ENCODE results near the gene FBXW2.
"Not testable (repeated sequence)": the region's sequence is repeated elsewhere in the genome, so short reads cannot be mapped to it uniquely, and the experiment has no call there.

Gene FBXW2

GRCh38 chr9:120779227-120779626, 14.0 kb downstream of the FBXW2 start:
- DNase-seq (ENCODE audit: low read depth): no peak

- DNase-seq (ENCODE audit: low read depth): no peak
Measured at GRCh38 chr9:120778758-120779157, 14.5 kb downstream of the FBXW2 start.

GRCh38 chr9:120777229-120777628, 16.0 kb downstream of the FBXW2 start:
- no peak for DNase-seq (ENCODE audit: low read depth)

GRCh38 chr9:120776788-120777187, 16.4 kb downstream of the FBXW2 start:
- DNase-seq (ENCODE audit: low read depth): no peak

- no peak for DNase-seq (ENCODE audit: low read depth)
Measured at GRCh38 chr9:120775859-120776258, 17.4 kb downstream of the FBXW2 start.

GRCh38 chr9:120774719-120775118, 18.5 kb downstream of the FBXW2 start:
- no peak for DNase-seq (ENCODE audit: low read depth)

GRCh38 chr9:120773256-120773655, 20.0 kb downstream of the FBXW2 start:
- DNase-seq (ENCODE audit: low read depth): no peak

- DNase-seq (ENCODE audit: low read depth): no peak
Measured at GRCh38 chr9:120770931-120771330, 22.3 kb downstream of the FBXW2 start.

- DNase-seq (ENCODE audit: low read depth): no peak
Measured at GRCh38 chr9:120768886-120769285, 24.3 kb downstream of the FBXW2 start.

- DNase-seq (ENCODE audit: low read depth): no peak
Measured at GRCh38 chr9:120768247-120768646, 25.0 kb downstream of the FBXW2 start.

GRCh38 chr9:120767451-120767850, 25.8 kb downstream of the FBXW2 start:
- no peak for DNase-seq (ENCODE audit: low read depth)

- no peak for DNase-seq (ENCODE audit: low read depth)
Measured at GRCh38 chr9:120765910-120766425, 27.2 kb downstream of the FBXW2 start.

GRCh38 chr9:120764476-120764875, 28.7 kb downstream of the FBXW2 start:
- DNase-seq (ENCODE audit: low read depth): no peak

- DNase-seq (ENCODE audit: low read depth): no peak
Measured at GRCh38 chr9:120761006-120761405, 32.2 kb downstream of the FBXW2 start.

- DNase-seq (ENCODE audit: low read depth): no peak
Measured at GRCh38 chr9:120759755-120760400, 33.3 kb downstream of the FBXW2 start.

- DNase-seq (ENCODE audit: low read depth): no peak
Measured at GRCh38 chr9:120758544-120758943, 34.7 kb downstream of the FBXW2 start.

GRCh38 chr9:120757026-120757913, 35.9 kb downstream of the FBXW2 start:
- DNase-seq (ENCODE audit: low read depth): no peak

- DNase-seq (ENCODE audit: low read depth): no peak
Measured at GRCh38 chr9:120756531-120756930, 36.7 kb downstream of the FBXW2 start.

- peak; percentile 52 for DNase-seq (ENCODE audit: low read depth)
Measured at GRCh38 chr9:120755810-120756434, 37.3 kb downstream of the FBXW2 start.

GRCh38 chr9:120755044-120755443, 38.2 kb downstream of the FBXW2 start:
- DNase-seq (ENCODE audit: low read depth): no peak

GRCh38 chr9:120750421-120750820, 42.8 kb downstream of the FBXW2 start:
- no peak for DNase-seq (ENCODE audit: low read depth)

- not testable (repeated sequence) for DNase-seq (ENCODE audit: low read depth)
Measured at GRCh38 chr9:120746366-120746765, 46.9 kb downstream of the FBXW2 start.

GRCh38 chr9:120745278-120745677, 47.9 kb downstream of the FBXW2 start:
- no peak for DNase-seq (ENCODE audit: low read depth)

Measured in T follicular helper cell (primary cell).